HepG2 (cell line): ENCODE measurements around the gene NEK5. TPM values are rescaled to one million over a fixed set of nuclear protein-coding genes. Genes with fewer than 3 reads are reported as not detected.

ENCODE experiments used
- ASH2L ChIP-seq: fragments of 300-600, 200-600 bp; sonication (generic); IDR thresholded peaks from 2 replicates; pipeline ENCODE4 v1.7.0; 2017; ENCODE audit warnings: low read depth, mild to moderate bottlenecking, moderate library complexity, mixed read lengths, low read length; ENCODE audit not compliant: insufficient read length
- HOXA9 ChIP-seq: sonication (generic); formaldehyde crosslinking; IDR thresholded peaks from 2 replicates; pipeline ENCODE4 v1.8.1; 2022; ENCODE audit warnings: missing genetic modification reagents, mild to moderate bottlenecking, moderate library complexity, borderline replicate concordance
- PITX1 ChIP-seq: sonication (generic); formaldehyde crosslinking; IDR thresholded peaks from 2 replicates; pipeline ENCODE4 v1.5.1; 2020; ENCODE audit warnings: mild to moderate bottlenecking, missing genetic modification reagents
- PRPF4 ChIP-seq: fragments of 200-400 bp; formaldehyde crosslinking; IDR thresholded peaks from 2 replicates; pipeline ENCODE4 v1.6.1; 2016; ENCODE audit warnings: low read length, low read depth; ENCODE audit not compliant: poor library complexity, severe bottlenecking
- RAD51 ChIP-seq: fragments of 450-650 bp; IDR thresholded peaks from 2 replicates; pipeline ENCODE4 v1.6.1; 2016; ENCODE audit warnings: borderline replicate concordance
- SOX5 ChIP-seq: IDR thresholded peaks from 2 replicates; pipeline ENCODE4 v1.6.1; 2016; ENCODE audit warnings: borderline replicate concordance
- TBX2 ChIP-seq: sonication (generic); formaldehyde crosslinking; IDR thresholded peaks from 2 replicates; pipeline ENCODE4 v1.5.0; 2020; ENCODE audit warnings: missing genetic modification reagents, mild to moderate bottlenecking, borderline replicate concordance
- TOE1 ChIP-seq: sonication (generic); formaldehyde crosslinking; IDR thresholded peaks from 2 replicates; pipeline ENCODE4 v1.4.0; 2020; ENCODE audit warnings: mild to moderate bottlenecking, missing genetic modification reagents
- ZFY ChIP-seq: sonication (generic); formaldehyde crosslinking; IDR thresholded peaks from 2 replicates; pipeline ENCODE4 v1.4.0; 2020; ENCODE audit warnings: missing genetic modification reagents
- ZMAT3 ChIP-seq: sonication (generic); formaldehyde crosslinking; conservative IDR thresholded peaks from 2 replicates; pipeline ENCODE4 v1.7.0; 2021; ENCODE audit warnings: missing genetic modification reagents
- ZNF510 ChIP-seq: sonication (generic); formaldehyde crosslinking; IDR thresholded peaks from 2 replicates; pipeline ENCODE4 v1.4.0; 2020; ENCODE audit warnings: low read depth, mild to moderate bottlenecking, missing genetic modification reagents
- ZNF614 ChIP-seq: IDR thresholded peaks from 2 replicates; pipeline ENCODE4 v1.6.1; 2018; ENCODE audit warnings: missing biosample characterization, missing genetic modification reagents, inconsistent platforms, borderline replicate concordance
- ZNF644 ChIP-seq: IDR thresholded peaks from 2 replicates; pipeline ENCODE4 v1.6.1; 2016; ENCODE audit warnings: low read depth
- polyA plus RNA-seq, 8 experiments: library from polyadenylated mRNA; depleted of rRNA in 3 of 8; stranded (reverse) in 7 of 8; unstranded in 1 of 8; fragments of >200 nt; fragmentation: Illumina TruSeq in 4 of 8; extraction: Trizol in 4 of 8; gene quantifications; 2 replicates each; pipeline versions ENCODE4 v1.2.1 to v1.2.3, GENCODE V29; 2011 to 2016; ENCODE audit warnings: low read depth in 4 of 8, missing spikeins in 1 of 8, mixed read lengths in 1 of 8; ENCODE audit not compliant: insufficient read depth in 1 of 8
- total RNA-seq, 5 experiments: library from RNA; depleted of rRNA; stranded (reverse); fragments of >200 nt; fragmentation: Illumina TruSeq; extraction: Trizol; gene quantifications; 2 replicates each; pipeline ENCODE4 v1.2.3, GENCODE V29; 2016; ENCODE audit warnings: low read depth in 1 of 5
- TF ChIP-seq, protein P1 (sequence below), 2 experiments: sonication (generic) in 1 of 2; formaldehyde crosslinking in 1 of 2; IDR thresholded peaks; 2 replicates each; pipeline versions ENCODE4 v1.6.1 to v1.9.0; 2014 to 2022; ENCODE audit warnings: antibody characterized with exemption in 1 of 2, borderline replicate concordance in 1 of 2, inconsistent platforms in 1 of 2, low read depth in 1 of 2, missing genetic modification reagents in 1 of 2
- TF ChIP-seq, protein P2 (sequence below): sonication (generic); formaldehyde crosslinking; IDR thresholded peaks from 2 replicates; pipeline ENCODE4 v1.4.0; 2020; ENCODE audit warnings: missing genetic modification reagents, low read depth, mild to moderate bottlenecking, borderline replicate concordance
- TF ChIP-seq, protein P3 (sequence below): sonication (generic); formaldehyde crosslinking; IDR thresholded peaks from 2 replicates; pipeline ENCODE4 v1.4.0; 2020; ENCODE audit warnings: mild to moderate bottlenecking, missing genetic modification reagents
- TF ChIP-seq, protein P4 (sequence below): sonication (generic); formaldehyde crosslinking; IDR thresholded peaks from 2 replicates; pipeline ENCODE4 v1.9.0; 2021; ENCODE audit warnings: missing genetic modification reagents, mild to moderate bottlenecking, borderline replicate concordance

The NEK5 gene
- total and polyA plus RNA-seq, 2 of the 13 experiments (the other 11 are each of a cell fraction or from before 2014, with no cell fraction given): 0.12 to 0.22 TPM

DNA sequence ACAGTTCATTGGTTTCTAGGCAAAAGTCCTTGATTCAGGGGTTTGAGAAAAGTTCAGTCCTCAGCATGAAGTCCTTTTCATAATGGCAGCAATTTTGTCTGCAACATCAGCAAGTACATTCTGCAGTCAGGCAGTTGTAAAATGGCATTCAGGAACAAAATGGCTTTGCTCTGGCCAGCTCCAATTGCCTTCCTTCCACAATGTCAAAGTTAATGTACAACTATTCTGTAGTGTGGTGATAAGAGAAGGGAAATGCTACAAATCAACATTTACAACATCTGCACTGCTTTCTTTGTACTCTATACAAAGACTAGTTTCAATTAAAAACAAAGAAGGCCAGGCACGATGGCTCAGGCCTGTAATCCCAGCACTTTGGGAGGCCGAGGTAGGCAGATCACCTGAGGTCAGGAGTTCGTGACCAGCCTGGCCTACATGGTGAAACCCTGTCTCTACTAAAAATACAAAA lies 32.3 kb upstream of the NEK5 start (continued):
- TF ChIP-seq, protein P1, sequence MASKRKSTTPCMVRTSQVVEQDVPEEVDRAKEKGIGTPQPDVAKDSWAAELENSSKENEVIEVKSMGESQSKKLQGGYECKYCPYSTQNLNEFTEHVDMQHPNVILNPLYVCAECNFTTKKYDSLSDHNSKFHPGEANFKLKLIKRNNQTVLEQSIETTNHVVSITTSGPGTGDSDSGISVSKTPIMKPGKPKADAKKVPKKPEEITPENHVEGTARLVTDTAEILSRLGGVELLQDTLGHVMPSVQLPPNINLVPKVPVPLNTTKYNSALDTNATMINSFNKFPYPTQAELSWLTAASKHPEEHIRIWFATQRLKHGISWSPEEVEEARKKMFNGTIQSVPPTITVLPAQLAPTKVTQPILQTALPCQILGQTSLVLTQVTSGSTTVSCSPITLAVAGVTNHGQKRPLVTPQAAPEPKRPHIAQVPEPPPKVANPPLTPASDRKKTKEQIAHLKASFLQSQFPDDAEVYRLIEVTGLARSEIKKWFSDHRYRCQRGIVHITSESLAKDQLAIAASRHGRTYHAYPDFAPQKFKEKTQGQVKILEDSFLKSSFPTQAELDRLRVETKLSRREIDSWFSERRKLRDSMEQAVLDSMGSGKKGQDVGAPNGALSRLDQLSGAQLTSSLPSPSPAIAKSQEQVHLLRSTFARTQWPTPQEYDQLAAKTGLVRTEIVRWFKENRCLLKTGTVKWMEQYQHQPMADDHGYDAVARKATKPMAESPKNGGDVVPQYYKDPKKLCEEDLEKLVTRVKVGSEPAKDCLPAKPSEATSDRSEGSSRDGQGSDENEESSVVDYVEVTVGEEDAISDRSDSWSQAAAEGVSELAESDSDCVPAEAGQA (IDR thresholded peaks at IDR 0.05; ENCODE audit: low read depth): peak; percentile 65; the same call in 1 of the 2 replicates
- TF ChIP-seq, protein P1 (CRISPR knock-in tag; IDR thresholded peaks at IDR 0.05; ENCODE audit: borderline replicate concordance): no peak
- no peak for TF ChIP-seq PRPF4
- TF ChIP-seq ZFY (CRISPR knock-in tag): peak; percentile 70
- peak; percentile 77 for TF ChIP-seq TBX2 (CRISPR knock-in tag)
- peak; percentile 17 for TF ChIP-seq ASH2L
- no peak for TF ChIP-seq TOE1 (CRISPR knock-in tag)
- TF ChIP-seq ZNF510: peak; percentile 55; the same call in 1 of the 2 replicates
- TF ChIP-seq HOXA9 (CRISPR knock-in tag): no peak
- no peak for TF ChIP-seq RAD51
- TF ChIP-seq PITX1: peak; percentile 54
- TF ChIP-seq, protein P2, sequence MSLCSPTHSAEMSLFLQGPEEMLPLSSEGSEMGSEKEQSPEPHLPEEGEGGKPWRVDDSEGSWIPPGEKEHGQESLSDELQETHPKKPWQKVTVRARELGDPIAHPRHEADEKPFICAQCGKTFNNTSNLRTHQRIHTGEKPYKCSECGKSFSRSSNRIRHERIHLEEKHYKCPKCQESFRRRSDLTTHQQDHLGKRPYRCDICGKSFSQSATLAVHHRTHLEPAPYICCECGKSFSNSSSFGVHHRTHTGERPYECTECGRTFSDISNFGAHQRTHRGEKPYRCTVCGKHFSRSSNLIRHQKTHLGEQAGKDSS (CRISPR knock-in tag): no peak
- TF ChIP-seq ZMAT3: 0 out of 2 replicates have a peak, but pooled peaks have one; percentile 17
- TF ChIP-seq ZNF614 (CRISPR knock-in tag): no peak
- TF ChIP-seq SOX5 (CRISPR knock-in tag): peak; percentile 95; the same call in 1 of the 2 replicates
- TF ChIP-seq, protein P3, sequence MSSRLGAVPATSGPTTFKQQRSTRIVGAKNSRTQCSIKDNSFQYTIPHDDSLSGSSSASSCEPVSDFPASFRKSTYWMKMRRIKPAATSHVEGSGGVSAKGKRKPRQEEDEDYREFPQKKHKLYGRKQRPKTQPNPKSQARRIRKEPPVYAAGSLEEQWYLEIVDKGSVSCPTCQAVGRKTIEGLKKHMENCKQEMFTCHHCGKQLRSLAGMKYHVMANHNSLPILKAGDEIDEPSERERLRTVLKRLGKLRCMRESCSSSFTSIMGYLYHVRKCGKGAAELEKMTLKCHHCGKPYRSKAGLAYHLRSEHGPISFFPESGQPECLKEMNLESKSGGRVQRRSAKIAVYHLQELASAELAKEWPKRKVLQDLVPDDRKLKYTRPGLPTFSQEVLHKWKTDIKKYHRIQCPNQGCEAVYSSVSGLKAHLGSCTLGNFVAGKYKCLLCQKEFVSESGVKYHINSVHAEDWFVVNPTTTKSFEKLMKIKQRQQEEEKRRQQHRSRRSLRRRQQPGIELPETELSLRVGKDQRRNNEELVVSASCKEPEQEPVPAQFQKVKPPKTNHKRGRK: no peak
- TF ChIP-seq, protein P4, sequence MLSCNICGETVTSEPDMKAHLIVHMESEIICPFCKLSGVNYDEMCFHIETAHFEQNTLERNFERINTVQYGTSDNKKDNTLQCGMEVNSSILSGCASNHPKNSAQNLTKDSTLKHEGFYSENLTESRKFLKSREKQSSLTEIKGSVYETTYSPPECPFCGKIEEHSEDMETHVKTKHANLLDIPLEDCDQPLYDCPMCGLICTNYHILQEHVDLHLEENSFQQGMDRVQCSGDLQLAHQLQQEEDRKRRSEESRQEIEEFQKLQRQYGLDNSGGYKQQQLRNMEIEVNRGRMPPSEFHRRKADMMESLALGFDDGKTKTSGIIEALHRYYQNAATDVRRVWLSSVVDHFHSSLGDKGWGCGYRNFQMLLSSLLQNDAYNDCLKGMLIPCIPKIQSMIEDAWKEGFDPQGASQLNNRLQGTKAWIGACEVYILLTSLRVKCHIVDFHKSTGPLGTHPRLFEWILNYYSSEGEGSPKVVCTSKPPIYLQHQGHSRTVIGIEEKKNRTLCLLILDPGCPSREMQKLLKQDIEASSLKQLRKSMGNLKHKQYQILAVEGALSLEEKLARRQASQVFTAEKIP (CRISPR knock-in tag): no peak
- TF ChIP-seq ZNF644 (CRISPR knock-in tag): no peak
